Prostate gland (tissue), 2 donors: ENCODE measurements around the gene IL22RA1.

ENCODE experiments used
- CTCF ChIP-seq, 4 experiments: fragments of 200-600 bp in 2 of 4; fragments of 450-650 bp in 2 of 4; sonication (generic) in 2 of 4; IDR thresholded peaks; 1 replicate in 3 of 4; 2 replicates in 1 of 4; pipeline ENCODE4 v1.5.1; 2016 to 2019; ENCODE audit warnings: antibody characterized with exemption in 4 of 4, mild to moderate bottlenecking in 2 of 4, moderate library complexity in 2 of 4
- POLR2A ChIP-seq: fragments of 450-650 bp; IDR thresholded peaks from one replicate; pipeline ENCODE4 v1.6.1; 2016; ENCODE audit warnings: antibody characterized with exemption, mild to moderate bottlenecking
- POLR2AphosphoS5 ChIP-seq: sonication (generic); formaldehyde crosslinking; IDR thresholded peaks from one replicate; pipeline ENCODE4 v1.6.1; 2017; ENCODE audit warnings: antibody characterized with exemption

GRCh38 chr1:24147194-24147593 lies 4.3 kb upstream of the IL22RA1 start:
- TF ChIP-seq CTCF (IDR thresholded peaks at IDR 0.05) (no peak), POLR2A (no peak), POLR2AphosphoS5 (no peak)
